Endothelial cell of umbilical vein (primary cell): ENCODE results near the gene KIAA1191. TPM values are rescaled to one million over a fixed set of nuclear protein-coding genes. Genes with fewer than 3 reads are reported as not detected.

Source experiments
- BruUV-seq: library from RNA; stranded (reverse); fragments of 400-500 nt; replicated peaks from 2 replicates; lab custom pipeline; 2021; lab: Mats Ljungman, UMichigan
- CTCF ChIA-PET: fragments of 300-600, 350-600 bp; sonication (Branson Sonifier 250); formaldehyde crosslinking; loops from one replicate; lab custom pipeline; 2021; ENCODE audit warnings: antibody characterized with exemption, inconsistent platforms; lab: Charles Lee
- POLR2A ChIA-PET: fragments of 300-600, 350-600 bp; sonication (Branson Sonifier 250); formaldehyde crosslinking; loops from one replicate; lab custom pipeline; 2021; ENCODE audit warnings: antibody characterized with exemption, inconsistent platforms; lab: Charles Lee
- DNase-seq: peaks from one replicate; pipeline ENCODE4 v3.0.0-alpha.2; 2011; ENCODE audit warnings: low read depth, low spot score
- FAIRE-seq: peaks from 2 replicates; lab custom pipeline; 2011; peaks lifted over from hg19 to GRCh38; lab: Jason Lieb, UNC
- H2AFZ ChIP-seq: 2 replicates; pipeline ENCODE4 v1.6.0; 2012; ENCODE audit warnings: low read depth, low read length, control low read depth, inconsistent platforms
- H3K27ac ChIP-seq: 2 replicates; pipeline ENCODE4 v1.5.1; 2011; ENCODE audit warnings: low read depth, mild to moderate bottlenecking, control low read depth, low read length, moderate library complexity; ENCODE audit not compliant: insufficient read depth
- H3K27me3 ChIP-seq, 2 experiments: 2 replicates each; pipeline versions ENCODE4 v1.6.0 to v1.6.1; 2011; ENCODE audit warnings: low read length in 2 of 2, mixed read lengths in 1 of 2; ENCODE audit not compliant: control insufficient read depth in 2 of 2, insufficient read depth in 2 of 2
- H3K36me3 ChIP-seq, 2 experiments: 2 replicates in 1 of 2; 3 replicates in 1 of 2; pipeline ENCODE4 v1.5.1; 2011; ENCODE audit warnings: low read length in 2 of 2, mild to moderate bottlenecking in 1 of 2, moderate library complexity in 1 of 2; ENCODE audit not compliant: control insufficient read depth in 2 of 2, insufficient read depth in 2 of 2; ENCODE audit errors: extremely low read depth in 1 of 2
- H3K4me1 ChIP-seq: 3 replicates; pipeline ENCODE4 v1.5.1; 2011; ENCODE audit warnings: mild to moderate bottlenecking, low read length; ENCODE audit not compliant: control insufficient read depth, insufficient read depth; ENCODE audit errors: extremely low read depth
- H3K4me2 ChIP-seq: 2 replicates; pipeline ENCODE4 v1.6.1; 2011; ENCODE audit warnings: low read length, control low read depth, mixed read lengths; ENCODE audit not compliant: insufficient read depth
- H3K4me3 ChIP-seq, 3 experiments: fragments of 200-600 bp in 1 of 3; sonication (generic), shearing (Covaris generic) in 1 of 3; replicated peaks in 1 of 3; 2 replicates each; pipeline ENCODE4 v1.5.1; 2011 to 2016; ENCODE audit warnings: control low read depth in 3 of 3, low read length in 3 of 3, mild to moderate bottlenecking in 2 of 3, inconsistent platforms in 1 of 3, low read depth in 1 of 3, moderate library complexity in 1 of 3; ENCODE audit not compliant: insufficient read depth in 1 of 3
- H3K79me2 ChIP-seq: 2 replicates; pipeline ENCODE4 v1.6.0; 2012; ENCODE audit warnings: low read length, inconsistent platforms; ENCODE audit not compliant: control insufficient read depth, insufficient read depth
- H3K9ac ChIP-seq: replicated peaks from 2 replicates; pipeline ENCODE3; 2011; ENCODE audit warnings: low read length, control low read depth; ENCODE audit not compliant: insufficient read depth; ENCODE audit errors: extremely low read depth
- H3K9me1 ChIP-seq: replicated peaks from 3 replicates; pipeline ENCODE4 v1.6.0; 2011; ENCODE audit warnings: mild to moderate bottlenecking, low read length; ENCODE audit not compliant: control insufficient read depth, insufficient read depth; ENCODE audit errors: extremely low read depth
- H3K9me3 ChIP-seq: replicated peaks from 2 replicates; pipeline ENCODE4 v1.5.1; 2012; ENCODE audit warnings: low read length, inconsistent platforms; ENCODE audit not compliant: control insufficient read depth, insufficient read depth
- H4K20me1 ChIP-seq: replicated peaks from 2 replicates; pipeline ENCODE3; 2011; ENCODE audit warnings: mild to moderate bottlenecking, low read length; ENCODE audit not compliant: control insufficient read depth, insufficient read depth; ENCODE audit errors: extremely low read depth
- EZH2 ChIP-seq: IDR thresholded peaks from 2 replicates; pipeline ENCODE4 v1.6.1; 2012; ENCODE audit warnings: borderline replicate concordance, low read depth, mild to moderate bottlenecking, moderate library complexity, low read length, inconsistent platforms; ENCODE audit not compliant: severe bottlenecking
- FOS ChIP-seq: IDR thresholded peaks from 2 replicates; pipeline ENCODE4 v1.6.1; 2011; ENCODE audit warnings: mild to moderate bottlenecking, low read length, moderate library complexity, borderline replicate concordance; ENCODE audit not compliant: insufficient read depth
- GATA2 ChIP-seq: IDR thresholded peaks from 2 replicates; pipeline ENCODE4 v1.7.0; 2011; ENCODE audit warnings: low read depth, mild to moderate bottlenecking, moderate library complexity, mixed read lengths, low read length; ENCODE audit not compliant: insufficient read length, insufficient read depth
- JUN ChIP-seq: IDR thresholded peaks from 2 replicates; pipeline ENCODE4 v1.6.1; 2011; ENCODE audit warnings: borderline replicate concordance, low read depth; ENCODE audit not compliant: insufficient read length, insufficient read depth
- MYC ChIP-seq: IDR thresholded peaks from one replicate; pipeline ENCODE4 v1.6.1; 2011; ENCODE audit warnings: mild to moderate bottlenecking, low read depth, low read length
- POLR2A ChIP-seq: IDR thresholded peaks from 2 replicates; pipeline ENCODE4 v1.6.1; 2012; ENCODE audit warnings: low read depth, mild to moderate bottlenecking, control low read depth, low read length
- POLR2AphosphoS5 ChIP-seq: IDR thresholded peaks from 2 replicates; pipeline ENCODE4 v1.6.1; 2012; ENCODE audit warnings: low read depth, mild to moderate bottlenecking, control low read depth, low read length, moderate library complexity; ENCODE audit not compliant: insufficient read depth
- dilution Hi-C: fragments of 300-500 bp; cut with MboI; formaldehyde crosslinking; loops from one replicate; pipeline ENCODE4 v1.15.0; 2019; ENCODE audit warnings: low sequenced_read_pairs; ENCODE audit not compliant: extremely low pct_ligation_motif_present
- intact Hi-C: fragments of 100-400 bp; cut with micrococcal nuclease; formaldehyde crosslinking; loops from one replicate; pipeline ENCODE4 v1.10.0; 2022
- polyA plus RNA-seq, 4 experiments: library from polyadenylated mRNA; depleted of rRNA in 3 of 4; stranded (reverse) in 3 of 4; unstranded in 1 of 4; fragments of >200 nt; gene quantifications; 2 replicates each; pipeline versions ENCODE4 v1.2.1 to v1.2.3, GENCODE V29; 2011 to 2012; ENCODE audit warnings: missing spikeins in 1 of 4
- total RNA-seq: library from RNA; stranded (reverse); gene quantifications from 2 replicates; pipeline ENCODE4 v1.2.3, GENCODE V29; 2021
- TF ChIP-seq, protein P1 (sequence below), 2 donors: IDR thresholded peaks; 1 replicate in 1 of 2; 2 replicates in 1 of 2; pipeline ENCODE4 v1.5.1; 2011; ENCODE audit warnings: low read length in 2 of 2, mild to moderate bottlenecking in 2 of 2, moderate library complexity in 2 of 2, control low read depth in 1 of 2, inconsistent platforms in 1 of 2, low read depth in 1 of 2; ENCODE audit not compliant: insufficient read depth in 1 of 2; ENCODE audit errors: extremely low read depth in 1 of 2
- TF ChIP-seq, protein P2 (sequence below): IDR thresholded peaks from 2 replicates; pipeline ENCODE4 v1.6.1; 2011; ENCODE audit not compliant: insufficient read depth, insufficient read length

The KIAA1191 gene
- total and polyA plus RNA-seq, 2 donors (not counting 3 experiments of a cell fraction or from before 2014, with no cell fraction given), result 114 to 116 TPM

DNA sequence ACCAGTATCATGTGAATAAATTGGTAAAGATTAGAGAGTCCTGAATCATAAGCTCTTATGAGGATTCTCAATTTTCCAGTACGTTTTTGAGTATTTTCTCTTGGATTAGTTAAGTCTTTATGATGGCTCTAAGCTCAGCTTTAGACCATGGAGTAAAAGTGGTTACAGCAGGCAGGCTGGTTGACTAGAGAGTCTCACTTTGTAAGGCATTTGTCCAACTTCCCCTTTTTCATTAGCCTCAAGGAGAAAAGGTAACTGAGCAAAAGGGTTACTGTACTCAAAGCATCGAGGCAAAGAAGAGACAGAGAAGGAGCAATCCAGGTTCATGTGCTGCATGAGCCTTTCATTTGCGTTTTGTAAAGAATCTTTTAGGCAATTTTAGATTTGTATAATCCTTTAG, 18.3 kb upstream of the KIAA1191 start:
- FAIRE-seq (no peak), DNase-seq (no peak)
- H3K4me1 ChIP-seq, result no peaks in the 10 kb centered on the region
- no peak overlapping the region for H3K27ac ChIP-seq
- H3K27me3 ChIP-seq, result no peaks in the 10 kb centered on the region
- TF ChIP-seq, protein P1, sequence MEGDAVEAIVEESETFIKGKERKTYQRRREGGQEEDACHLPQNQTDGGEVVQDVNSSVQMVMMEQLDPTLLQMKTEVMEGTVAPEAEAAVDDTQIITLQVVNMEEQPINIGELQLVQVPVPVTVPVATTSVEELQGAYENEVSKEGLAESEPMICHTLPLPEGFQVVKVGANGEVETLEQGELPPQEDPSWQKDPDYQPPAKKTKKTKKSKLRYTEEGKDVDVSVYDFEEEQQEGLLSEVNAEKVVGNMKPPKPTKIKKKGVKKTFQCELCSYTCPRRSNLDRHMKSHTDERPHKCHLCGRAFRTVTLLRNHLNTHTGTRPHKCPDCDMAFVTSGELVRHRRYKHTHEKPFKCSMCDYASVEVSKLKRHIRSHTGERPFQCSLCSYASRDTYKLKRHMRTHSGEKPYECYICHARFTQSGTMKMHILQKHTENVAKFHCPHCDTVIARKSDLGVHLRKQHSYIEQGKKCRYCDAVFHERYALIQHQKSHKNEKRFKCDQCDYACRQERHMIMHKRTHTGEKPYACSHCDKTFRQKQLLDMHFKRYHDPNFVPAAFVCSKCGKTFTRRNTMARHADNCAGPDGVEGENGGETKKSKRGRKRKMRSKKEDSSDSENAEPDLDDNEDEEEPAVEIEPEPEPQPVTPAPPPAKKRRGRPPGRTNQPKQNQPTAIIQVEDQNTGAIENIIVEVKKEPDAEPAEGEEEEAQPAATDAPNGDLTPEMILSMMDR (IDR thresholded peaks at IDR 0.05; ENCODE audit: extremely low read depth in 1 of 2, insufficient read depth in 1 of 2, low read depth in 1 of 2, low read length in 2 of 2), result no peak
- no peak for TF ChIP-seq JUN
- TF ChIP-seq GATA2, result no peak
- TF ChIP-seq, protein P2, sequence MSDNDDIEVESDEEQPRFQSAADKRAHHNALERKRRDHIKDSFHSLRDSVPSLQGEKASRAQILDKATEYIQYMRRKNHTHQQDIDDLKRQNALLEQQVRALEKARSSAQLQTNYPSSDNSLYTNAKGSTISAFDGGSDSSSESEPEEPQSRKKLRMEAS, result no peak
- no peak for TF ChIP-seq MYC
- no peak for TF ChIP-seq FOS
- no peak for TF ChIP-seq POLR2AphosphoS5
- no peak for TF ChIP-seq POLR2A
- TF ChIP-seq EZH2, result no peak
- ChIA-PET CTCF (no interaction called here), POLR2A (no interaction called here)
- TSS peak; percentile 3 for BruUV-seq
- no peak overlapping the region for H3K9ac ChIP-seq
- no peaks in the 10 kb centered on the region for H4K20me1 ChIP-seq
- H2AFZ ChIP-seq, result no peak overlapping the region
- H3K9me3 ChIP-seq, result no peaks in the 10 kb centered on the region
- no peak overlapping the region for H3K4me3 ChIP-seq
- dilution Hi-C loops (no loop called here), intact Hi-C loops (loop anchor here (10.0 kb wide), 1 partner anchor 1215 kb away; the partner anchor contains the start of gene TMED9)
- no peaks in the 10 kb centered on the region for H3K9me1 ChIP-seq
- no peak overlapping the region for H3K4me2 ChIP-seq
- peaks cover 8 to 20% of the 10 kb centered on the region in 2 experiments for H3K36me3 ChIP-seq
- peaks cover under 1% of the 10 kb centered on the region for H3K79me2 ChIP-seq
